ENCODE measurements around the gene CUEDC2.

GRCh38 chr10:102389894-102390293 lies 42.5 kb downstream of the CUEDC2 start:
- TF ChIP-seq EP300 (IDR thresholded peaks at IDR 0.05; ENCODE audit: borderline replicate concordance in 1 of 2, control insufficient read depth in 1 of 2, low read depth in 2 of 2, low read length in 2 of 2) (no peak), SP1 (IDR thresholded peaks at IDR 0.05; ENCODE audit: low read depth, low read length) (no peak), USF2 (IDR thresholded peaks at IDR 0.05; ENCODE audit: borderline replicate concordance, low read depth, low read length) (no peak), BHLHE40 (IDR thresholded peaks at IDR 0.05; ENCODE audit: borderline replicate concordance in 1 of 2, low read depth in 2 of 2, low read length in 1 of 2) (no peak), ESRRA (IDR thresholded peaks at IDR 0.05; ENCODE audit: low read length) (no peak), SMC3 (IDR thresholded peaks at IDR 0.05; ENCODE audit: borderline replicate concordance, low read length) (no peak), MAX (IDR thresholded peaks at IDR 0.05; ENCODE audit: low read depth, low read length) (no peak), CTCF (IDR thresholded peaks at IDR 0.05 in 2 of 3, conservative IDR thresholded peaks at IDR 0.05 in 1 of 3; ENCODE audit: control insufficient read depth in 2 of 3, extremely low read depth in 1 of 3, insufficient read depth in 1 of 3, low read depth in 3 of 3, low read length in 3 of 3) (no peak), POLR2A (IDR thresholded peaks at IDR 0.05; ENCODE audit: low read depth, low read length) (no peak), RELA (IDR thresholded peaks at IDR 0.05; ENCODE audit: borderline replicate concordance, partially characterized antibody) (no peak)
